ENCODE results near the gene OBP2A.
"Not testable (repeated sequence)": the region's sequence is repeated elsewhere in the genome, so short reads cannot be mapped to it uniquely, and the experiment has no call there.

The OBP2A gene, protein sequence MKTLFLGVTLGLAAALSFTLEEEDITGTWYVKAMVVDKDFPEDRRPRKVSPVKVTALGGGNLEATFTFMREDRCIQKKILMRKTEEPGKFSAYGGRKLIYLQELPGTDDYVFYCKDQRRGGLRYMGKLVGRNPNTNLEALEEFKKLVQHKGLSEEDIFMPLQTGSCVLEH

GRCh38 chr9:135545646-135546176, at the start of gene OBP2A:
Gene OBP2A, plus strand, starts transcription at chr9:135546126. Its CDS starts 55 bp downstream, at chr9:135546181.
- DNase-seq = not testable (repeated sequence)

- no peak for DNase-seq
Observed at GRCh38 chr9:135498381-135499126, 47.4 kb upstream of the OBP2A start.

DNA sequence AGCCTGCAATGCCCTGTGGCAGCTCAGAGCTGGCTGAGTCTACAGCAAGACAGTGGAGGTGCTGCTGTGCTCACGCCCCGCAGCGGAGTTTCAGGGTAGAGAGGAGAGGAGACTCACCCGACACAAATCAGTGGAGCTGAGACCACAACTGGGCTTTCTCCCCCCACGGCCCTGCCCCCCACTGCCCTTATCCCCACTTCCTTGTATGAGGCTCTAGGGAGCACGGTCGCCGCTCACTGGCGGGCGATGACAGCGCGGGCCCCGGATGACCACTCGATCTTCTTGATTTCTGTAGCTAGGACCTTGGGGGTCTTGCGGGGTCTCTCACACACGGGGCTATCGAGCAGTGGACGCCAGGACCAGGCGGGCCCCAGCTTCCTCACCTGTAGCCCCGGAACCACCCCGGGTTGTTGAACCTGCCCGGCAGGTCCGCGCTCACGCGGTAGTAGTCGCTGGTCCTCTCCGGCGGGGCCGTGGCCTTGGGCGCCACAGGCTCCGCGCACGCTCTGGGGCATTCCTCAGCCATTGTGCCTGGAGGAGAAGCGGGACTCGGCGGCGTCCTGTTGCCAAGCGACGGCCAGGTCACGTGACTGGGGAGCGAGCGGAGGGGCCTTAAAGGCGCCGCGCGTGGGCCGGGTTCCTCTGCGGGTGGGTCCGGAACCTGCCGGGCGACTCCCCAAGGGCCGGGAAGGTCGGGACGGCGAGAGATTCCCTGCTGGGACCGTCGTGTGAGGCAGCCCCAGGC, 46.4 kb upstream of the OBP2A start:
- DNase-seq = peak; percentile 89

DNA sequence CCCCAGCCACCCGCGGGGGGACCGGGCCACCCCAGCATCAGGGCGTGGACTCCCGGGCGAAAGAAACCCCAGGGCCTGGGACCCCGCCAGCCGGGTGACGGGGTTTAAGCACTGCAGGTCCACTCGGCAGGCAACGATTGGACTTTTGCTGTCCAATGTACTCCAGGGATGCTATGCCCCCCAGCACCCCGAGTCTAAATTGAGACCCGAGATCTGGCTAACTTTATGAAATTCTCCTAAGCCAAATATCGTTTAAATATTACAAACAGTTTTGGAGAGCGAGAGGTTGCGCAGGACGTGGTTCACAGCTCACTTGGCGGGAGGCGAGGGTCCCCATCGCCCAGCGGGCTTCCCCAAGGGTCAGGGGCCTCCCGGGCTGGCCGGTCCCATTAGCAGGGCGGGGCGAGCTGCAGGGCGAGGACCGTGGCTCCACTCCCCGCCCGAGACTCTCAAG, 45.8 kb upstream of the OBP2A start:
- DNase-seq = no peak

GRCh38 chr9:135500525-135501260, 45.2 kb upstream of the OBP2A start, which contains the start of gene MRPS2:
Gene MRPS2, plus strand, starts transcription at chr9:135500682. Its CDS starts 29 bp downstream, at chr9:135500711.
- DNase-seq = peak; percentile 80

- DNase-seq = no peak
Observed at GRCh38 chr9:135501261-135502167, 44.4 kb upstream of the OBP2A start.

GRCh38 chr9:135502168-135502872, 43.6 kb upstream of the OBP2A start:
- no peak for DNase-seq

- no peak for DNase-seq
Observed at GRCh38 chr9:135502873-135503321, 43.0 kb upstream of the OBP2A start.

DNA sequence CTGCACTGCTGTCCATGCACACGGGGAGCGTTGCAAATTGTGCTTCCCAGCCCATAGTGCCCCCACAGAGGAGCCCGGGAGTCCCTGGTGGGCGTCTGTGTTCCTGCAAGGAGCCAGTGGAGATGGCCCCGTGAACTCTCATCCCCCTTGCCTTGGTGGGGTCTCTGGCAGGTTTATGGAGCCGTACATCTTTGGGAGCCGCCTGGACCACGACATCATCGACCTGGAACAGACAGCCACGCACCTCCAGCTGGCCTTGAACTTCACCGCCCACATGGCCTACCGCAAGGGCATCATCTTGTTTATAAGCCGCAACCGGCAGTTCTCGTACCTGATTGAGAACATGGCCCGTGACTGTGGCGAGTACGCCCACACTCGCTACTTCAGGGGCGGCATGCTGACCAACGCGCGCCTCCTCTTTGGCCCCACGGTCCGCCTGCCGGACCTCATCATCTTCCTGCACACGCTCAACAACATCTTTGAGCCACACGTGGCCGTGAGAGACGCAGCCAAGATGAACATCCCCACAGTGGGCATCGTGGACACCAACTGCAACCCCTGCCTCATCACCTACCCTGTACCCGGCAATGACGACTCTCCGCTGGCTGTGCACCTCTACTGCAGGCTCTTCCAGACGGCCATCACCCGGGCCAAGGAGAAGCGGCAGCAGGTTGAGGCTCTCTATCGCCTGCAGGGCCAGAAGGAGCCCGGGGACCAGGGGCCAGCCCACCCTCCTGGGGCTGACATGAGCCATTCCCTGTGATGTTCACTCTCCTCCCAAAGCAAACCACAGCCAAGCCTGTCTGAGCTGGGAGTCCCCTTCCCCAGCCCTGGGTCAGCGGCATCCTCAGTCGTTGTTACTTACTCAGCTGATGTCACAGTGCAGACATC, 42.3 kb upstream of the OBP2A start:
- no peak for DNase-seq

- DNase-seq = peak; percentile 6
Observed at GRCh38 chr9:135504262-135505243, 41.4 kb upstream of the OBP2A start.

GRCh38 chr9:135505406-135506187, 40.3 kb upstream of the OBP2A start:
- no peak for DNase-seq

GRCh38 chr9:135506327-135507103, 39.4 kb upstream of the OBP2A start:
- no peak for DNase-seq

- DNase-seq = no peak
Observed at GRCh38 chr9:135507104-135508035, 38.6 kb upstream of the OBP2A start.

DNA sequence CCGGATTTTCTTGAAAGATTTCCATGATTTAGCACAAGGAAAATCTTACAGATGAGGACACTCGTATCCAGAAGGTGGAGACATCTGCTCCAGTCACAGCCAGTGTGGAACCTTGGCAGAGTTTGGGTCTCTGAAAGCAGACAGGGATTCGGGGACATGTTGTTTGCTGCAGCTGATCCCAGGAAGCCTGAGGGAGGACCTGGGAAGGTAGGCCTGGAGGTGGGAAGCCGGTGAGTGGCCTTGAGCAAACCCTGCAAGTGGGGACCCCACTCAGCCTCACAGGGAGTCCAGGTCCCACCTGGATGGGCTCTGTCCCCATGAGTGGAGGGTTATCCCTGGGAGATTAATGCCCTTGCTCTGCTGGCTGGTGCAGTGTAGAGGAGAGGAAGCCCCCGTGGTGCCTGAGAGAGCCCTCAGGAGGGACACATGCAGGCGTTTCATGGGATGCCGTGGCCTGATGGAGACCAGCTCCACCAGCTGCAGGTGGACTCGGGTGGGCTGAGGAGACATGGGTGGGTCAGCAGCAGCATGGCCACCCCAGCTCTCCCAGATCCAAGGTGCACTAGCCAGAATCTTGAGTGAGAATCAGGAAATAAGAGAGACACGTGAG, 37.6 kb upstream of the OBP2A start:
- DNase-seq = no peak

DNA sequence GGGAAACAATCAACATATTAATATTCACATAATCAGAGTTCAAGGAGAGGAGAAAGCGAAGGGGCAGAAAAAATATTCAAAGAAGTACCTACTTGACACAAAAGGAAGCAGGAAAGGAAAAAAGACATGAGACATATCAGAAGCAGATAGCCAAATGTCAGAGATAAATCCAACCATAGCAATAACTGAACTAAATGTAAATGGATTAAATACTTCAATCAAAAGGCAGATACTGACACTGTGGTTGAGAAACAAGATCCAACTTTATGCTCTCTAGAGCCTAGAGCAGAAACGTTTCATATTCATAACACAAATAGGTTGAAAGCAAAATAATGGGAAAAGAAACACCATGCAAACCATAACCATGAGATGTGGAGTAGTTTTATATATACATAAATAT, 36.5 kb upstream of the OBP2A start:
- no peak for DNase-seq

Data from NCI-H146 (cell line).